Measurements from ENCODE around the gene XRCC3.

Gene XRCC3

DNA sequence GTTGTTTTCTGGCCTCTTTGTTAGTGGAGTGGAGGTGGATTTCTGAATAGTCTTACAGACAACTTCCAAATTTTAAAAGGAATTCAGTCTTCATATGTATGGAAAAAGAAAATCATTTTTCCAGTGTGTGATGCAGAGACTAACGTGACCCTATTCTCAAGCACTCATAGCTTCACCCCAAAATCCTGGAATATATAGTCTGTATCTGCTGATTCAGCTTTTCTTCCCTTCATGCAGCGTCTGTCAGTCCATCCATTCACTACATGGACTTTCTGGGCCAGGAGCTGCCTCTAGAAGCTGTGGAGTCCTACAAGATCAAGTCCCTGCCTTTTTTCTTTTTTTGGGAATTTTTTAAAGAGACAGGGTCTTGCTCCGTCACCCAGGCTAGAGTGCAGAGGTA lies 62.4 kb downstream of the XRCC3 start:
- Histone ChIP-seq H3K36me3 (peaks cover 49% of the 10 kb centered on the region), H3K4me3 (ENCODE audit: low read depth, low read length) (no peak overlapping the region), H3K4me1 (no peaks in the 10 kb centered on the region; the same call in 1 of the 2 replicates), H3K9me3 (no peaks in the 10 kb centered on the region), H3K27me3 (no peaks in the 10 kb centered on the region)
- DNase-seq = no peak
- TF ChIP-seq, protein P1, sequence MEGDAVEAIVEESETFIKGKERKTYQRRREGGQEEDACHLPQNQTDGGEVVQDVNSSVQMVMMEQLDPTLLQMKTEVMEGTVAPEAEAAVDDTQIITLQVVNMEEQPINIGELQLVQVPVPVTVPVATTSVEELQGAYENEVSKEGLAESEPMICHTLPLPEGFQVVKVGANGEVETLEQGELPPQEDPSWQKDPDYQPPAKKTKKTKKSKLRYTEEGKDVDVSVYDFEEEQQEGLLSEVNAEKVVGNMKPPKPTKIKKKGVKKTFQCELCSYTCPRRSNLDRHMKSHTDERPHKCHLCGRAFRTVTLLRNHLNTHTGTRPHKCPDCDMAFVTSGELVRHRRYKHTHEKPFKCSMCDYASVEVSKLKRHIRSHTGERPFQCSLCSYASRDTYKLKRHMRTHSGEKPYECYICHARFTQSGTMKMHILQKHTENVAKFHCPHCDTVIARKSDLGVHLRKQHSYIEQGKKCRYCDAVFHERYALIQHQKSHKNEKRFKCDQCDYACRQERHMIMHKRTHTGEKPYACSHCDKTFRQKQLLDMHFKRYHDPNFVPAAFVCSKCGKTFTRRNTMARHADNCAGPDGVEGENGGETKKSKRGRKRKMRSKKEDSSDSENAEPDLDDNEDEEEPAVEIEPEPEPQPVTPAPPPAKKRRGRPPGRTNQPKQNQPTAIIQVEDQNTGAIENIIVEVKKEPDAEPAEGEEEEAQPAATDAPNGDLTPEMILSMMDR (IDR thresholded peaks at IDR 0.05; ENCODE audit: low read depth, low read length) = no peak

DNA sequence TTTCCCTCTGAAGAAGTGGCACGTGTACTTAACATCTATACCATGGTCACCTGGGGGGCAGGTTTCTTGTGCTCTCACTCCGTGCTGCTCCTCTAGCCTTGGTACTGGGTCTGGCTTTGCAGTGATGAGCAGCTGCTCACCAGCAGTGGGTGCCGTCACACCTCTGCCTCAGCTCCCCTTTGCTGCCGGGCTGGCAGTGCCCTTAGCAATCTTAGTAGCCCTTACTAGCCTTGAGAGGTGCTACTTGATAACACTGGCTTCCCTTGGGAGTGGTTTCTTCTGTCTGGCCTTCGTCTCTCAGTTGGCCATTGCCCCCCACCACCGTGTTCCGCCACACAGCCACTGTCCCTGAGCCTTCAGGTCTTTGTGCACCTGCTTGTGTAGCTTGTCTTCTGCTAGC lies 63.7 kb downstream of the XRCC3 start:
- DNase-seq = no peak
- H3K4me1 ChIP-seq = no peaks in the 10 kb centered on the region; the same call in 1 of the 2 replicates
- H3K27me3 ChIP-seq = no peaks in the 10 kb centered on the region
- H3K9me3 ChIP-seq = no peaks in the 10 kb centered on the region
- peaks cover 37% of the 10 kb centered on the region for H3K36me3 ChIP-seq
- TF ChIP-seq, protein P1 (IDR thresholded peaks at IDR 0.05; ENCODE audit: low read depth, low read length) = no peak
- H3K4me3 ChIP-seq (ENCODE audit: low read depth, low read length) = no peak overlapping the region

DNA sequence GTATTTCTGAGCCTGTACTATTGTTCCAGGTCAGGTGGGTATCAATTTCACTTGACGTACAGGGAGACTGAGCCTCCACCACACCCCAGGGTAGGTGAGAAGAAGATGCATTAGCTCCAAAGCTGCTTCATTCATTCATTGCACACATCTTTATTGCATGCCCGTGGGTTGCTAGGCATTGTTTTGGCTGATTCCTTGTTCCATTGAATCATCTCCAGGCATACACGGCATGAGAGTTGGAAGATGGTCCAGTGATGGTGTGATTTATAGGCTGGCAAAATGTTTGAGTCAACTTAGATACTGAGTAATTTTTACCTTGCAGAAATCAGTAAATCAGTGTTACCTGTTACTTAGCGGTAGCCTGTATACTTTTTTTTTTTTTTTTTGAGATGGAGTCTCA lies 65.0 kb downstream of the XRCC3 start:
- H3K9me3 ChIP-seq = no peaks in the 10 kb centered on the region
- TF ChIP-seq, protein P1 (IDR thresholded peaks at IDR 0.05; ENCODE audit: low read depth, low read length) = no peak
- no peak for DNase-seq
- H3K4me3 ChIP-seq (ENCODE audit: low read depth, low read length) = no peak overlapping the region
- no peaks in the 10 kb centered on the region; the same call in 1 of the 2 replicates for H3K4me1 ChIP-seq
- H3K36me3 ChIP-seq = peaks cover 23% of the 10 kb centered on the region
- H3K27me3 ChIP-seq = no peaks in the 10 kb centered on the region

DNA sequence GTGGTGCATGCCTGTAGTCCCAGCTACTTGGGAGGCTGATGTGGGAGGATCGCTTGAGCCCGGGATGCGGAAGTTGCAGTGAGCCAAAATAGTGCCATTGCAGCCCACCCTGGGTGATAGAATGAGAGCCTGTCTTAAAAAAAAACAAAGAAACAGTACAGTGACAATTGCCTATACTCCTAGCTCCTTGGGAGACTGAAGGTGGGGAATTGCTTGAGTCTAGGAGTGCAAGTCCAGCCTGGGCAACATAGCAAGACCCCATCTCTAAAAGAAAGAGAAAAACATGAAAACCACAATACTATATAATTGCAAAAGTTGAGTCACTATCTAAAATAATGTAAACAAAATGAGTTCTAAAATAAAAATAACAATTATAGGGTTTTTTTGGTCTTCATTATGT lies 66.2 kb downstream of the XRCC3 start:
- no peak for DNase-seq
- Histone ChIP-seq H3K4me1 (no peaks in the 10 kb centered on the region; the same call in 1 of the 2 replicates), H3K9me3 (no peaks in the 10 kb centered on the region), H3K27me3 (no peaks in the 10 kb centered on the region), H3K4me3 (ENCODE audit: low read depth, low read length) (no peak overlapping the region), H3K36me3 (peaks cover 11% of the 10 kb centered on the region)
- TF ChIP-seq, protein P1 (IDR thresholded peaks at IDR 0.05; ENCODE audit: low read depth, low read length) = no peak
